Rectal smooth muscle tissue (tissue), 1 donor: ENCODE measurements around the gene GCN1.
"Not testable (repeated sequence)": the region's sequence is repeated elsewhere in the genome, so short reads cannot be mapped to it uniquely, and the experiment has no call there.

Experiments used
- H3K27ac ChIP-seq: one replicate; pipeline ENCODE4 v1.7.0; 2013; ENCODE audit warnings: low read depth, low read length, inconsistent platforms
- H3K27me3 ChIP-seq: one replicate; pipeline ENCODE4 v1.7.0; 2013; ENCODE audit warnings: low read length; ENCODE audit not compliant: control insufficient read depth, insufficient read depth
- H3K36me3 ChIP-seq: one replicate; pipeline ENCODE4 v1.7.0; 2013; ENCODE audit warnings: low read length; ENCODE audit not compliant: control insufficient read depth, insufficient read depth
- H3K4me1 ChIP-seq: one replicate; pipeline ENCODE4 v1.7.0; 2013; ENCODE audit warnings: low read length; ENCODE audit not compliant: control insufficient read depth, insufficient read depth
- H3K4me3 ChIP-seq: one replicate; pipeline ENCODE4 v1.7.0; 2013; ENCODE audit warnings: low read length
- H3K9ac ChIP-seq: one replicate; pipeline ENCODE4 v1.7.0; 2013; ENCODE audit warnings: low read length

GCN1 gene

GRCh38 chr12:120236809-120237208 lies 42.3 kb upstream of the GCN1 start:
- H3K4me3 ChIP-seq, H3K27me3 ChIP-seq, H3K36me3 ChIP-seq, H3K27ac ChIP-seq, H3K9ac ChIP-seq: not testable (repeated sequence)
- peaks cover 60% of the 10 kb centered on the region for H3K4me1 ChIP-seq

- peak overlapping the region; percentile 45 for H3K4me3 ChIP-seq
- no peaks in the 10 kb centered on the region for H3K36me3 ChIP-seq
- peak overlapping the region; percentile 92 for H3K27ac ChIP-seq
- H3K9ac ChIP-seq = peak overlapping the region; percentile 27
- H3K27me3 ChIP-seq = no peaks in the 10 kb centered on the region
- H3K4me1 ChIP-seq = peaks cover 64% of the 10 kb centered on the region
Observed at GRCh38 chr12:120235369-120236323, 41.1 kb upstream of the GCN1 start.

- Histone ChIP-seq H3K27me3 (no peaks in the 10 kb centered on the region), H3K9ac (peak overlapping the region; percentile 27), H3K36me3 (no peaks in the 10 kb centered on the region), H3K27ac (peak overlapping the region; percentile 92), H3K4me1 (peaks cover 66% of the 10 kb centered on the region), H3K4me3 (peak overlapping the region; percentile 45)
Observed at GRCh38 chr12:120234643-120235368, 40.3 kb upstream of the GCN1 start.

- Histone ChIP-seq H3K4me1 (peaks cover 71% of the 10 kb centered on the region), H3K27ac (peak overlapping the region; percentile 94), H3K9ac (no peak overlapping the region), H3K27me3 (no peaks in the 10 kb centered on the region), H3K4me3 (no peak overlapping the region), H3K36me3 (no peaks in the 10 kb centered on the region)
Observed at GRCh38 chr12:120231316-120232011, 36.9 kb upstream of the GCN1 start.

GRCh38 chr12:120230974-120231315 lies 36.4 kb upstream of the GCN1 start:
- Histone ChIP-seq H3K36me3 (no peaks in the 10 kb centered on the region), H3K9ac (no peak overlapping the region), H3K4me1 (peaks cover 69% of the 10 kb centered on the region), H3K27ac (peak overlapping the region; percentile 94), H3K4me3 (peak overlapping the region; percentile 48), H3K27me3 (no peaks in the 10 kb centered on the region)

GRCh38 chr12:120230326-120230973 lies 35.9 kb upstream of the GCN1 start:
- Histone ChIP-seq H3K4me3 (peak overlapping the region; percentile 48), H3K9ac (peak overlapping the region; percentile 11), H3K27ac (peak overlapping the region; percentile 94), H3K27me3 (no peaks in the 10 kb centered on the region), H3K4me1 (peaks cover 67% of the 10 kb centered on the region), H3K36me3 (no peaks in the 10 kb centered on the region)

GRCh38 chr12:120229487-120230325 lies 35.2 kb upstream of the GCN1 start:
- Histone ChIP-seq H3K4me1 (peaks cover 65% of the 10 kb centered on the region), H3K4me3 (peak overlapping the region; percentile 12)

GRCh38 chr12:120229071-120229486 lies 34.6 kb upstream of the GCN1 start:
- Histone ChIP-seq H3K4me1 (peaks cover 61% of the 10 kb centered on the region), H3K4me3 (peak overlapping the region; percentile 55), H3K27me3 (no peaks in the 10 kb centered on the region), H3K36me3 (no peaks in the 10 kb centered on the region), H3K9ac (no peak overlapping the region), H3K27ac (peak overlapping the region; percentile 94)

More at GRCh38 chr12:120229487-120230325, 35.2 kb upstream of the GCN1 start:
- no peaks in the 10 kb centered on the region for H3K36me3 ChIP-seq
- no peaks in the 10 kb centered on the region for H3K27me3 ChIP-seq
- peak overlapping the region; percentile 11 for H3K9ac ChIP-seq
- H3K27ac ChIP-seq = peak overlapping the region; percentile 94

- Histone ChIP-seq H3K36me3 (peaks cover 5% of the 10 kb centered on the region), H3K27me3 (no peaks in the 10 kb centered on the region), H3K4me3 (peak overlapping the region; percentile 55), H3K4me1 (peaks cover 61% of the 10 kb centered on the region), H3K27ac (peak overlapping the region; percentile 94), H3K9ac (no peak overlapping the region)
Observed at GRCh38 chr12:120228291-120229070, 34.0 kb upstream of the GCN1 start.

GRCh38 chr12:120228041-120228290 lies 33.5 kb upstream of the GCN1 start:
- Histone ChIP-seq H3K9ac (no peak overlapping the region), H3K4me3 (no peak overlapping the region), H3K36me3 (peaks cover 6% of the 10 kb centered on the region), H3K4me1 (peaks cover 60% of the 10 kb centered on the region), H3K27me3 (no peaks in the 10 kb centered on the region), H3K27ac (peak overlapping the region; percentile 27)
